AG09319 (cell line): ENCODE data around the gene SCLT1.

Experiments used
- DNase-seq: peaks from one replicate; pipeline ENCODE4 v3.0.0-alpha.2; 2010; ENCODE audit warnings: low read depth; ENCODE audit errors: extremely low read depth
- TF ChIP-seq, protein P1 (sequence below): IDR thresholded peaks from 2 replicates; pipeline ENCODE4 v1.5.1; 2011; ENCODE audit warnings: low read depth, mild to moderate bottlenecking, inconsistent platforms, low read length, moderate library complexity

Gene SCLT1

GRCh38 chr4:129117705-129118104 is 24.4 kb upstream of the SCLT1 start:
- TF ChIP-seq, protein P1, sequence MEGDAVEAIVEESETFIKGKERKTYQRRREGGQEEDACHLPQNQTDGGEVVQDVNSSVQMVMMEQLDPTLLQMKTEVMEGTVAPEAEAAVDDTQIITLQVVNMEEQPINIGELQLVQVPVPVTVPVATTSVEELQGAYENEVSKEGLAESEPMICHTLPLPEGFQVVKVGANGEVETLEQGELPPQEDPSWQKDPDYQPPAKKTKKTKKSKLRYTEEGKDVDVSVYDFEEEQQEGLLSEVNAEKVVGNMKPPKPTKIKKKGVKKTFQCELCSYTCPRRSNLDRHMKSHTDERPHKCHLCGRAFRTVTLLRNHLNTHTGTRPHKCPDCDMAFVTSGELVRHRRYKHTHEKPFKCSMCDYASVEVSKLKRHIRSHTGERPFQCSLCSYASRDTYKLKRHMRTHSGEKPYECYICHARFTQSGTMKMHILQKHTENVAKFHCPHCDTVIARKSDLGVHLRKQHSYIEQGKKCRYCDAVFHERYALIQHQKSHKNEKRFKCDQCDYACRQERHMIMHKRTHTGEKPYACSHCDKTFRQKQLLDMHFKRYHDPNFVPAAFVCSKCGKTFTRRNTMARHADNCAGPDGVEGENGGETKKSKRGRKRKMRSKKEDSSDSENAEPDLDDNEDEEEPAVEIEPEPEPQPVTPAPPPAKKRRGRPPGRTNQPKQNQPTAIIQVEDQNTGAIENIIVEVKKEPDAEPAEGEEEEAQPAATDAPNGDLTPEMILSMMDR = no peak
- DNase-seq = no peak

GRCh38 chr4:129113919-129114318 is 20.6 kb upstream of the SCLT1 start:
- TF ChIP-seq, protein P1 = no peak

GRCh38 chr4:129113434-129113833 is 20.1 kb upstream of the SCLT1 start:
- DNase-seq = no peak
- TF ChIP-seq, protein P1 = no peak

More at GRCh38 chr4:129113919-129114318, 20.6 kb upstream of the SCLT1 start:
- no peak for DNase-seq

DNA sequence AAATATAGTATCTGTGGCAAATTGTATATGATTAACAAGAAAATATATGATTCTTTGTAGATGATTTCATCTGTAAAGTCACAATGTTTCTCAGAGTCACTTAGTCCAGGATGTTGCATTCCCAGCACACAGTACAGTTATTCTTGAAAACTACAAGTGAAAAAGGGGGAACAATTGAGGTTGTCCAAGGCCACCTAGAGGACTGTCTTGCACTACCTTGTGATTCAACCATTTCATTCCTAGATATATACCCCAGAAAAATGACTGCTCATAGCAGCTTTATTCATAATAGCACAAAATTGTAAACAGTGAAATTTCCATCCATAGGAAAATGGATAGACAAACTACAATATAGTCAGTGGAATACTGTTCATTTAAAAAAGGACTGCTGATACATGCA is 18.6 kb upstream of the SCLT1 start:
- TF ChIP-seq, protein P1 = no peak
- DNase-seq = no peak

GRCh38 chr4:129110931-129111330 is 17.6 kb upstream of the SCLT1 start:
- no peak for DNase-seq
- TF ChIP-seq, protein P1 = no peak

DNA sequence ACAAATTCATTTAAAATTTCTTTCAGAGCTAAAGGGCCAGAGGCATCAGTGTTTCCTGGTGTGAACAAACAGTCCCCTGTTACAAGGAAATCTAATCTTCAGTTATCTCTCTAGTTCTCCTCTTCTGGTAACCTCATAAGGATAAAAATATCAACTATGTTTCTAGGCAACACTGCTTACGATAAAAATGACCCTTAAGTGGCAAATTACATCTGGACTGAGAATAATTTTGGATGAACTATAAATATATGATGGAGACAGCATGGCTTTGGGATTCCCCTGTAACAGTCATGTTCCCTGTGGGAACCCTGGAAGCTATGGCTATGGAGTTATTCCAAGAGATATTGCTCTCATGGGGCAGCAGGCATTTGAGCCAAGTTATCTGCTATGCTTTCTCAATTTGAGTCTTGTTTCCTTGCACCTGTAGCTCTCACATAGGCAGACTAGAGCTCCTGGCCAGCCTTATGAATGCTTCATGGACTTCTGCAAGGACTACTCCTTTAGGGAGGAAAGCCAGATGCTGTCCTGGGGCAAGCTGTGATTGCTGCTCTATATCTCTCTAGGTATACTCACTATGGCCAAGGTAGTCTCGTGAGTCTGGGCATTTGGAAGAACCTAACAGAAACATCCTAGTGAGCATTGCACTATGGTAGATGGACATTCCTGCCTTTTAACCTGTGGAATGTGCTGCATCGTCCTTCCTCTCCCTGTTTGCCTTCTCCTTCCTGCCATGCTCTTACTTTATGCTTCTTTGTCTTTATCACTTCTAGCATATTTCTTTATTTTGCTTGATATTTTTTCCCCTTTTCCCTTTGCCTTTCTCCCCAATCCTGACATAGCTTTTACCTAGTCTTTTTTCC is 16.9 kb upstream of the SCLT1 start:
- TF ChIP-seq, protein P1 = no peak
- DNase-seq = no peak

- TF ChIP-seq, protein P1 = no peak
- DNase-seq = no peak
These were observed 5.2 kb upstream of the SCLT1 start for GRCh38 chr4:129098531-129099001.
